HG03108 (cell line): ENCODE data around the gene M1AP.
"Not testable (repeated sequence)": the region's sequence is repeated elsewhere in the genome, so short reads cannot be mapped to it uniquely, and the experiment has no call there.

Experiments
- ATAC-seq: cut with Tn5 transposase; IDR thresholded peaks from one replicate; pipeline ENCODE4 v1.9.1; 2021; ENCODE audit warnings: moderate library complexity; ENCODE audit not compliant: unreplicated experiment

M1AP gene

DNA sequence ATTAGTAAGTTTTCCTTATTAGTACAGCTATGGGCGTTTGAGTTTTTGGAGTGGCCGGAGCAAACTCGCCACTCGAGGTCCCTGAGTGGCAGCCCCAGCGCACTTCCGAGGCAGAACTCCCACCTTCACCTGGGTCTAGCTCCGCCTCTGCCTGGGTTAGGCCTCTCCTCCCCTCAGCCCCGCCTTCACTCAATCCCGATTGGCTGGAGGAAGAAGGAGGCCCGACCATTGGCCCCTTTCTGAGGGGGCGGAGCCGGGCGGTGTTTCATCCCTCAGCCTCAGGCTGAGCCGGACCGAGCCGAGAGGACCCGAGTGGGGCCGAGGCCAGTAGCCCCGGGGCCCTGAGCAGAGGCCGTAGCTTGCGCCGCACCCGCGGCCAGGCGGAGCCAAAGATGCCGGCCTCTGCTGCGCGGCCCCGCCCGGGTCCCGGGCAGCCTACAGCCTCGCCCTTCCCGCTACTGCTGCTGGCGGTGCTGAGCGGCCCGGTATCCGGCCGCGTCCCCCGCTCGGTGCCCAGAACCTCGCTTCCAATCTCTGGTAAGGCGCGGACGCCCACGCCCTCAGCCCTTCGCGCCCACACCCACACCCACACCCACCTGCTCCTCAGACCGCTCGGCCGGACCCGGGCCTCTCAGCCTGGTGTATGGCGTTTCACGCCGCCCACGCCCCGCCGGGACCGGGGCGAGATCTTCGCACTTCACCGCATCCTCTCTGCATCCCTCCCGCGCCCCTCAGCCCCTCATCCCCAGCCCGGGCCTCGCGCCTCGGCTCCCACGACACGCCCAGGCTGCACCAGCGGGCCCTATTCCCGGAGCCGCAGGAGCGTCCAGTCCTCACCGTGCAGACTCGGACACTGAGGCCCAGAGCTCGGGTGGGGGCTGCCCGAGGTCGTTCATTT lies 6.1 kb upstream of the M1AP start, which contains the start of gene SEMA4F:
Gene SEMA4F, plus strand, starts transcription at position 263 of the 898 bp plus-strand sequence. Its CDS starts 130 bp downstream, at position 393.
- ATAC-seq: peak; percentile 100

DNA sequence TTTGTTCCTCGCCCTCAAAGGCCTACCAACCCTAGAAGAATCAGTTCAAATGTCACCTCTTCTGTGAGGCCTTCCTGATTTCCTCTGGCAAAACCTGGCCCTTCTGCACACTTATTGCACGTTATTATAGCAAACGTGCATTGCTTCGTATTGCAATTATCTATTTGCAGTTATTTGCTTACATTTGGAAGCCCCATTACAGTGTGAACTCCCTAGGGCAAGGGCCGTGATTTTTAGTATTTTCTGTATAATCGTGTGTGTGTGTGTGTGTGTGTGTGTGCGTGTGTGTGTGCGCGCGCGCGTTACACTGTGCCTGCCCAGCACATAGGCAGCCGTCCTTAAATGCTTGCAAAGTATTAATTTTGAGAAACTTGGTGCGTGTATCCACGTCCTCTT lies 5.5 kb upstream of the M1AP start:
- peak; percentile 2 for ATAC-seq

GRCh38 chr2:74646834-74647482 lies 1.2 kb downstream of the M1AP start:
- ATAC-seq: no peak

GRCh38 chr2:74646201-74646600 lies 1.9 kb downstream of the M1AP start:
- no peak for ATAC-seq

GRCh38 chr2:74645344-74645743 lies 2.8 kb downstream of the M1AP start:
- no peak for ATAC-seq

- no peak for ATAC-seq
Measured at GRCh38 chr2:74639550-74639949, 8.6 kb downstream of the M1AP start.

- no peak for ATAC-seq
Measured at GRCh38 chr2:74632939-74633312, 15.2 kb downstream of the M1AP start.

DNA sequence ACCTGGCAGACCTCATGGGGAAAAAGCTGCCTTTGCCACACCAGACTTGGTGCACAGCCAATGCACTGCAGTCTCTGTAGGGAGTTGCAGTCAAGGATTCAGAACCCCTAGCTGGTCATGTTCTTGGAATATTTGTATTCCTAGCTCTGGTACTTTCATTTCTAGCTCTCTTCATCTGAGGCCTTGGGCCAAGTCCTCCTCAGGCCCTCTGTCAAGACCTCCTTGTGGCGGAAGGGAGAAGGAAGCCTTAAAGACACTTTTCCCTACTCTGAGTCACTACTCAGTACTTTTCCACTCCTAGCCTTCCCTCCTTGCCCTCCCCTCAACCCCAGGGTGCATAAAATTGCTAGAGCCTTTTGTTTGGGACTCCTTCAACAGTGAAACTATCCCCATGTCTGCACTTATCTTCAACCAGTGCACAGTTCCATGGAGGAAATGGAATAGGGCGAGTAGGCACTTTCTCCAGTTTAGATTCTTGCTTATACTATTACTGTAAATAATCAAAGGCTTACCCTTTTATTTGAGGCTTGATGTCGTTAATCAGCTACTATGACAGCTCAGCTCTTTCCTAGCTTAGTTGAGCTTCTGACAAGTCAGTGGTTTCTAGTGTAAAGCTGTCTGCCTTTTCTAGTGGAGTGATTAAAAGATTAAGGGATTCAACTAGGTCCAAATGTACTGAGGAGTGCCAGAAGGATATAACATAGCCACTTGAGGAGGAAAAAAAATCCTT lies 15.8 kb downstream of the M1AP start:
- no peak for ATAC-seq

- ATAC-seq: not testable (repeated sequence)
Measured at GRCh38 chr2:74630454-74630853, 17.7 kb downstream of the M1AP start.

DNA sequence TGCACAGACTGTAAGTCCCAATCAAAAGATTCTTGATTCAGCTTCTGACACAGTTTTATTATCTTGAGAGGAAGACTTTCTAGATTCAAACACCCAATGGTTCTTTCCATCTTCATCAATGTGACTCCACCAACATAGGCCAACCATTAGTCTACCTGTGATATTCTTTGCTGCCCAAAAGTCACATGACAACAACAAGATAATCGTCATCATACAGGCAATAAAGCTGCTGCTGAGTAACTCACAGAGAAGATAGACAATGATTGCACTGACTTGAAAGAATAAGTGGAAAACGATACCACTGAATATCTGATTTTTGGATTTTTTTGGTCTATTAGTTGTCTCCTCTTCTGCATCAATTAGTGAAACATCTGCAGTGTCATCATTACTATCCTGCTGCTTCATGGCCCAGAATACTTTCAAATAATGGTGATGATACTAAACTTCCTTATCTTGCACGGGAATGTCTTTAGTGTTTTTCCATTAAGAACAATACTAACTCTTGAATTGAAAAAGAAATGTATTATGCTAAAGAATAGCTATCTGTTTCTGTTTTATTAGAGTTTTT lies 19.5 kb downstream of the M1AP start:
- ATAC-seq: no peak

DNA sequence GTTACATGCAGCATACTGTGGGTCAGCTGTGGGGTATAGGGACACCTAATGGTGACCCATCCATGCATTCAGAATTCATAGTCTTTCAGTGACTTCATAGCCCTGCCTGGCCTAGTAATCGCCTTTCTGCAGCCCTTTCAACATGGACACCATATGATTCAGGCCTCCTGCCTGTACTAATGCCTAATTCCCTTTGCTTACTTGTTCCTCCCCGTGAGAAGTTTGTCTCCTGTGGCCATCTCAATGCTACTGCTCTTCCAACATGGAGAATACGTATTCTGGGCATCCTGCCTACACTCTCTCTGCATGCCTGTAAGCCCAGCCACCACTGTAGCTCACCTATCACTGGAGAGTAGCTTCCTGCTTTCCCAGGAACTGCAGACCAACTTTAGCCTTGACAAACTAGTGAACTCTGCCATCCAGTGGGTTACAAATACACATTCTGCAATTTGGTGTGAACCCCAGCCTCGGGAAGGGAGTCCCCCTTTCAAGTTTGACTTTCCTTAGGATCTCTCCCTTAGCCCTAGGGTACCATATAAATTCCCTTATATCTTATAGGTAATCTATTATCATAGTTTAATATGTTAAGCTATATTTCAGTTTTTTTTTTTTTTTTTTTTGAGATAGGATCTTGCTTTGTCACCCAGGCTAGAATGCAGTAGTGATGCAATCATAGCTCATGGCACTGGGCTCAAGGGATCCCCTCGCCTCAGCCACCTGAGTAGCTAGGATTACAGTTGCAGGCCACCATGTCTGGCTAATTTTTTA lies 22.3 kb downstream of the M1AP start:
- no peak for ATAC-seq

- ATAC-seq: no peak
Measured at GRCh38 chr2:74620671-74621070, 27.5 kb downstream of the M1AP start.

DNA sequence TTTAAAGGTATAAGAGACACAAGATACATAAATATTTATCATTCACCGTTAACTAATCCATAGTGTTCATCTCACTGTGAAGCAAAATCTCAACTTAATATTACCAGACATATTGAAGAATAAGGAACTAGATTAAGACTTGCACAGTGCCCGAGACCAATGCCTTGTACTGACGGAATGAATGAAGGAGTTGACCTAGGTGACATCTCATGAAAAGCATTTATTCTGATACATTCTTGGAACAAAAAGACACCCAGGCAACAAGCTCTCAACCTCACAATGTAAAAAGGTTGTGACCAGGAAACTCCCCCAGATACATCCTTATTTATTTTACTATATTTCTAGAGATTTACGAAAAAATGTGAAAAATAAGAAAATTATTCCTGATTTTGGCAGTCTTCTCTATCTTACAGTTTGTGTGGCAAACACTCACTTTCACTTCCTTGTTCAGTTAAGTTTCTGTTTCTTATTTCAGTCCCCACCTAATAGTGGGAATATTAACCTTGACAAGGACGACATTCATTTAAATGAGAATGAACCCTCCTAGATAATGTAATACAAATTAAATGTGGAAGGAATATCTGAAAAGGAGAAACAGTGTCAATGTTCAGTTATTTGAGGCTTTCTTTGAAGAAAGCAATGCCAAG lies 28.4 kb downstream of the M1AP start:
- peak; percentile 64 for ATAC-seq

DNA sequence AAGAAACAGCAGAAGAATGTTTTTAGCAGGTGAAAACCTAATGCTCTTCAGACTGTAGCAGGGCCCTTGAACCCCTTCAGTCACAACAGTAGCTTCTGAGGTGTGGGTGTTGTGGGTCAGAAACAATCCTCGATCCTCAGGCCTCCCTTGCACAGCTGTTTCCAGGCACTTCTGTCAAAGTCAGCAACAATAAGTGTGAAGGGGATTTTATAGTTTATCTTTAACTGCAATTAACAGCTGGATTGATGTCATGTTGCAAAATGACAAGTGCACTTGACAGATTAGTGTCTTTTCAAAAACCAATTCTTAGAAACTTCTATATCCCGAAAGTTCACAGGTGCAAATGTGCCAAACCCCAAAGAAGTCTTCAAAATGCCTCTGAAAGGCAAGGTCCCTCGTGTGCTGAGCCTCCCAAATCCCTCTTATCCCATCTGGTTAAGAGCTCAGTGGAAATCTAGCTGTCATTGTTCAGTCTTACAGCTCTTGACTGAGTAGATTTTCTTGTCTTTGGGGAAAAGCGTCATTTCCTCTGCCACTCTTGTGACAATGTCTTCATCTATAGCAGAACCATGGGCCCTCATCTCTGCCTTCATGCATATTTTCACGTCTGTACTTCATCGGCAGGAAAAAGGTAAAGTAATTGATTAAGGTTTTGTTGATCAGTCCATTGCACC lies 29.6 kb downstream of the M1AP start:
- no peak for ATAC-seq

- no peak for ATAC-seq
Measured at GRCh38 chr2:74617122-74617521, 31.0 kb downstream of the M1AP start.

- ATAC-seq: no peak
Measured at GRCh38 chr2:74606927-74607326, 41.2 kb downstream of the M1AP start.

DNA sequence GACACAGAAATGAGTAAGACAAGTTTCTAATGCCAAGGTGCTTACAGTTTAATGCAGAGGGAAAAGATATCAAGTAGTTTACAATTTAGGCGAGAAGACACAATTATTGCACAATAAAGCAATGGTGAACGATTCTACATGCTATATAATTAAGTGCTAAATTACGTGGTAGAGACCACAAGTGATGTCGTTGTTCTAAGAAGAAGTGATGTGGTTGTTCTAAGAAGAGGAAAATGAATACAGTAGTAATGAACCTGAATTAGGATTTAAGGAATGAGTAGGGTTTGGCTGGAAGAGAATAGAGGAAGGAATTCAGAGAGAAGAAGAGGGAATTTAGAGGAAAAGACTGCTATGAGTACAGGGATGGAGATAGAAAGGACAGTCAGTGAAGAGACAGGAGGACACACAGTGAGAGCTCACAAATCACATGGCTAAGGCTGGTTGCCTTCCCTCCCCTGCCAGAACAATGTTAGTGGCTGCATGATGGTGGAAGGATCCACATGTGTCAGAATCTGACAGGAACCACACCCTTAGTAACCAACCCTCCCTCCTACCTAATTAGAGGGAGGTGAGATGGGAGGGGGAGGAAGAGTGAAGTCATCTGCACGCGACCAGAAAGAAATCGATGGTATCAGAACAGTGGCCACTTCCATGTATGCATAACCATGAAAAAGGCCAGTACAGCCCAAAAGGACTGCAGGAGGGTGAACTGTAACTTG lies 44.7 kb downstream of the M1AP start:
- no peak for ATAC-seq

GRCh38 chr2:74602586-74603281 lies 45.4 kb downstream of the M1AP start:
- ATAC-seq: no peak
